Measurements from ENCODE around the gene MC1R. TPM values are rescaled to one million over a fixed set of nuclear protein-coding genes. Genes with fewer than 3 reads are reported as not detected.

Gene MC1R
- total and polyA plus RNA-seq, 2 of the 4 experiments (the other 2 are of a cell fraction): 3.8 to 9.5 TPM

GRCh38 chr16:89871895-89872294, 46.8 kb upstream of the MC1R start:
- no peak overlapping the region for H3K4ac ChIP-seq (ENCODE audit: low read depth, low read length)
- TF ChIP-seq MXI1 (IDR thresholded peaks at IDR 0.05; ENCODE audit: borderline replicate concordance, low read depth, low read length): no peak
- no peak for TF ChIP-seq RAD21 (IDR thresholded peaks at IDR 0.05; ENCODE audit: low read length)
- in situ Hi-C loops (cut with MboI; ENCODE audit: low sequenced_read_pairs) (no loop called here), dilution Hi-C loops (cut with HindIII; ENCODE audit: low sequenced_read_pairs, unreplicated experiment) (no loop called here), intact Hi-C loops (cut with micrococcal nuclease) (no loop called here)
- no peak overlapping the region for H2AFZ ChIP-seq (replicated peaks; ENCODE audit: low read length, poor library complexity)
- H3K18ac ChIP-seq (ENCODE audit: low read depth, low read length): no peak overlapping the region
- ChIA-PET POLR2A (ENCODE audit: unreplicated experiment) (no interaction called here), CTCF (no interaction called here)
- peaks cover 15% of the 10 kb centered on the region for H3K36me3 ChIP-seq (ENCODE audit: control insufficient read depth, insufficient read depth, low read length)
- H4K5ac ChIP-seq (ENCODE audit: low read depth, low read length): no peak overlapping the region
- H3K14ac ChIP-seq (replicated peaks; ENCODE audit: low read depth, low read length): no peak overlapping the region
- H2BK5ac ChIP-seq (ENCODE audit: low read depth, low read length, poor library complexity, severe bottlenecking): no peak overlapping the region
- H3K4me2 ChIP-seq (ENCODE audit: low read depth, low read length): no peak overlapping the region
- peaks cover 29% of the 10 kb centered on the region for H4K20me1 ChIP-seq (ENCODE audit: insufficient read depth, low read length)
- peaks cover 9% of the 10 kb centered on the region for H3K4me1 ChIP-seq (ENCODE audit: control insufficient read depth, insufficient read depth, low read length)
- H2BK15ac ChIP-seq (ENCODE audit: low read depth, low read length): no peak overlapping the region
- no peak overlapping the region for H3K56ac ChIP-seq (ENCODE audit: extremely low read depth, insufficient read depth, low read length)
- no peak overlapping the region for H3K23ac ChIP-seq (ENCODE audit: low read depth, low read length)
- H2AK5ac ChIP-seq (ENCODE audit: low read depth, low read length): no peak overlapping the region
- DNase-seq: no peak
- H2AK9ac ChIP-seq (replicated peaks; ENCODE audit: low read depth, low read length, poor library complexity): no peak overlapping the region
- no CpG with 5 or more reads among the region's 9 CpGs for WGBS, 2 experiments (ENCODE audit: extremely low coverage in 2 of 2, insufficient read length in 1 of 2)
- no peak overlapping the region for H2BK120ac ChIP-seq (ENCODE audit: low read depth, low read length)
- H3K9me3 ChIP-seq (ENCODE audit: control insufficient read depth, insufficient read depth, low read length): peaks cover 5% of the 10 kb centered on the region
- no peak for ATAC-seq (ENCODE audit: low read depth)
- no peak overlapping the region for H3K9ac ChIP-seq (ENCODE audit: low read depth, low read length)
- no peak overlapping the region for H3K4me3 ChIP-seq (ENCODE audit: insufficient read depth, low read depth, low read length)
- no peak overlapping the region for H3K27ac ChIP-seq (ENCODE audit: insufficient read depth, low read length)
- no peaks in the 10 kb centered on the region for H3K27me3 ChIP-seq (ENCODE audit: control insufficient read depth, insufficient read depth, low read length)
- no peak overlapping the region for H4K91ac ChIP-seq (ENCODE audit: insufficient read depth, low read depth, low read length)
- no peak overlapping the region for H4K8ac ChIP-seq (ENCODE audit: low read depth in 2 of 2, low read length in 2 of 2)
- BruUV-seq (replicated peaks): no TSS peak
- no peak overlapping the region for H2BK20ac ChIP-seq (ENCODE audit: low read depth, low read length)
- peaks cover 9 to 39% of the 10 kb centered on the region in 2 experiments for H3K79me1 ChIP-seq (ENCODE audit: low read depth in 1 of 2, low read length in 2 of 2)
- peaks cover 4% of the 10 kb centered on the region; the same call in 1 of the 2 replicates for H3K9me1 ChIP-seq (ENCODE audit: insufficient read depth, low read length)

Data from IMR-90 (cell line).